Erythroblast (primary cell): ENCODE results near the gene MCM7.

Source experiments
- GATA1 ChIP-seq: IDR thresholded peaks from 2 replicates; pipeline ENCODE4 v1.6.1; 2011; ENCODE audit warnings: low read depth, mild to moderate bottlenecking, control low read depth, low read length, moderate library complexity
- POLR2A ChIP-seq: IDR thresholded peaks from 2 replicates; pipeline ENCODE4 v1.6.1; 2011; ENCODE audit warnings: mild to moderate bottlenecking, low read length

DNA sequence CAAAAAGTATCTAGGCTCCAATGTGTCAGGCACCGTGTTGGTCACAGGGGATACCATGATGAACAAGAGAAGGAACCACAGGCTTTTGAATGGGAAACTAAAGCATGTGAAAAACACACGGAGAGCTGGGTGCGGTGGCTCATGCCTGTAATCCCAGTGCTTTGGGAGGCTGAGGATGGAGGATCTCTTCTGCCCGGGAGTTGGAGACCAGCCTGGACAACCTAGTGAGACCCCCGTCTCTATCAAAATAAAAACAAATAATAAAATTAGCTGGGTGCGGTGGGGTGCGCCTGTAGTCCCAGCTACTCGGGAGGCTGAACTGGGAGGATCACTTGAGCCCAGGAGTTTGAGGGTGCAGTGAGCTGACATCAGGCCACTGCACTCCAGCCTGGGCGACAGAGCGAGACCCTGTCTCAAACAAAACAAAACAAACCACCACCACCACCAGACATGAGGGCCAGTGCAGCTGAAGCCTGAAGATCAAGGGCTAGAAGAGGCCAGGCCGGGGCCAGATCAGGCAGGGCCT, 13.0 kb downstream of the MCM7 start:
- no peak for TF ChIP-seq POLR2A
- no peak for TF ChIP-seq GATA1
